Esophagus squamous epithelium (tissue), 4 donors: ENCODE measurements around the gene POLH.
"Not testable (repeated sequence)": the region's sequence is repeated elsewhere in the genome, so short reads cannot be mapped to it uniquely, and the experiment has no call there.

ENCODE experiments used
- POLR2A ChIP-seq, 4 donors: fragments of 450-650 bp; IDR thresholded peaks; one replicate each; pipeline ENCODE4 v1.6.1; 2017; ENCODE audit warnings: antibody characterized with exemption in 4 of 4, mild to moderate bottlenecking in 4 of 4, moderate library complexity in 3 of 4
- TF ChIP-seq, protein P1 (sequence below), 6 experiments: fragments of 450-650 bp in 4 of 6; fragments of 200-600 bp in 2 of 6; sonication (generic) in 2 of 6; IDR thresholded peaks; one replicate each; pipeline ENCODE4 v1.5.1; 2016 to 2019; ENCODE audit warnings: antibody characterized with exemption in 6 of 6, mild to moderate bottlenecking in 4 of 6, moderate library complexity in 4 of 6

DNA sequence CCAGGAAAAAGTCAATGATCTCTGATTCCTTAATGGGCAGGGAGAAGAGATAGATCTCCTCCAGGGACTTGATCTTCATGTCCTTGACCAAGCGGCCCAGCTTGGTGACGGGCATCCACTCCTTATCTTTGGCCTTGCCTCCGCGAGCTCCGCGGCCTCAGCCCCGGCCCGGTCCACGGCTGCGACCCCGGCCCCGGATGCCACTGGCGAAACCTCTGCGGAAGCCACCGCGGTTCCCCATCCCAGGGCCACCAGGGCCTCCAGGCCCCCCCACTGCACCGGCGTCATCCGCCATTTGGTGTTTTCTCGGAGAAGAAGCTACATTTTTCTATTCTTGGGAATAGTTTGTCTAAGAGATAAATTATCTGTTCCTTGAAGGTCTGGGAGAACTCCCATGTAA lies 36.6 kb upstream of the POLH start:
- TF ChIP-seq, protein P1, sequence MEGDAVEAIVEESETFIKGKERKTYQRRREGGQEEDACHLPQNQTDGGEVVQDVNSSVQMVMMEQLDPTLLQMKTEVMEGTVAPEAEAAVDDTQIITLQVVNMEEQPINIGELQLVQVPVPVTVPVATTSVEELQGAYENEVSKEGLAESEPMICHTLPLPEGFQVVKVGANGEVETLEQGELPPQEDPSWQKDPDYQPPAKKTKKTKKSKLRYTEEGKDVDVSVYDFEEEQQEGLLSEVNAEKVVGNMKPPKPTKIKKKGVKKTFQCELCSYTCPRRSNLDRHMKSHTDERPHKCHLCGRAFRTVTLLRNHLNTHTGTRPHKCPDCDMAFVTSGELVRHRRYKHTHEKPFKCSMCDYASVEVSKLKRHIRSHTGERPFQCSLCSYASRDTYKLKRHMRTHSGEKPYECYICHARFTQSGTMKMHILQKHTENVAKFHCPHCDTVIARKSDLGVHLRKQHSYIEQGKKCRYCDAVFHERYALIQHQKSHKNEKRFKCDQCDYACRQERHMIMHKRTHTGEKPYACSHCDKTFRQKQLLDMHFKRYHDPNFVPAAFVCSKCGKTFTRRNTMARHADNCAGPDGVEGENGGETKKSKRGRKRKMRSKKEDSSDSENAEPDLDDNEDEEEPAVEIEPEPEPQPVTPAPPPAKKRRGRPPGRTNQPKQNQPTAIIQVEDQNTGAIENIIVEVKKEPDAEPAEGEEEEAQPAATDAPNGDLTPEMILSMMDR (IDR thresholded peaks at IDR 0.05) = not testable (repeated sequence)
- TF ChIP-seq POLR2A (IDR thresholded peaks at IDR 0.05) = not testable (repeated sequence)
